GM12873 (cell line): ENCODE measurements around the gene C1S.

Experiments
- CTCF ChIP-seq: IDR thresholded peaks from 2 replicates; pipeline ENCODE4 v1.5.1; 2012; ENCODE audit warnings: low read depth, mild to moderate bottlenecking, moderate library complexity, low read length, control low read depth; ENCODE audit not compliant: insufficient read depth; ENCODE audit errors: missing control alignments

The C1S gene

GRCh38 chr12:7101694-7102131 is 41.2 kb downstream of the C1S start:
- TF ChIP-seq CTCF: no peak

GRCh38 chr12:7102582-7102981 is 42.1 kb downstream of the C1S start:
- no peak for TF ChIP-seq CTCF

GRCh38 chr12:7103837-7104584 is 43.5 kb downstream of the C1S start:
- no peak for TF ChIP-seq CTCF

- no peak for TF ChIP-seq CTCF
These were observed 45.6 kb downstream of the C1S start for GRCh38 chr12:7106082-7106481.

GRCh38 chr12:7107636-7108002 is 47.1 kb downstream of the C1S start:
- TF ChIP-seq CTCF: no peak

GRCh38 chr12:7108003-7108795 is 47.7 kb downstream of the C1S start:
- no peak for TF ChIP-seq CTCF

GRCh38 chr12:7108796-7109571 is 48.5 kb downstream of the C1S start, which contains the start of gene C1RL:
Gene C1RL, minus strand, starts transcription at chr12:7109214. Its CDS starts 34 bp downstream, at chr12:7109180.
- peak; percentile 96 for TF ChIP-seq CTCF
